ENCODE data around the gene SCG2.

DNA sequence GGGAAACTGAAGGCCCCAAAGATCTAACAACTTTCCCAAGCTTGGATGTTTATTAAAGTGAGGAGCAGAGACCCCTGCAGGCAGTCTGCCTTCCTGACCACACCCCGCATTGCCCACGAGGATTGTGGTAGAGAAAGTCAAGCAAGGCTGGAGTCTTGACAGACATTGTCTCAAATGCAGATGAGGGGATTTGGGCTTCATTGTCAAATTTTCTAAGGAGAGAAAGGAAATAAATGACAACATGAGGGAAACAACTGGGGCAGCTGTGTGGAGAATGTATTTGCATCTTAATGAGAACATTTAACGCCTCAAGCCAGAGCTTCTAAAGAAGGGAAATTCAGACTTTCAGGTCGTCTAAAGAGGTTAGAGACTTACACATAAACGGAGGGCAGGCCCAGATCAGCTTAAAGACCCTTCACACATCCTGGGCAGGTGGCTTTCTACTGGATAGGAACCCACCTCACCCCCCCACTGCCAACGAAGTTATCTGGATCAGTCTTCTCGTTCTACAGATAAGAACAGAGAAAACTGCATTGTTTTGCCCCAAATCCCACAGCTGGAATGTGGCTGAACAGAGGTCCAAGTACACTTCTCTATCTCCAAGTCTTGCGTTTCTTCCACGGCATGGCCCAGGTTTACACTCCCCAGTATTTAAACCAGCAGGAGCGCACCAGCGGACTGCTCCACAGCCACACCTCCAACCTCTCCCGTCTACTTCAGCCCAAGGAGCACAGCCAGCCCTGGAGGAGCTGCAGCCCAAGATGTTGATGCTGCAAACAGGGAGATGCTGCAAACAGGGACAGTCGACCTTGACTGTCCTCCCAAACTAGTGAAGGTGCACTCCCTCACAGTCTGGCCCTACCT is 16.2 kb upstream of the SCG2 start:
- TF ChIP-seq CTCF (IDR thresholded peaks at IDR 0.05; ENCODE audit: borderline replicate concordance, extremely low read depth, low read length, poor library complexity, severe bottlenecking) = peak; percentile 39
- TF ChIP-seq EZH2 (IDR thresholded peaks at IDR 0.05; ENCODE audit: borderline replicate concordance, low read depth, low read length, severe bottlenecking) = no peak
